ENCODE results near the gene HYAL3. TPM values are rescaled to one million over a fixed set of nuclear protein-coding genes. Genes with fewer than 3 reads are reported as not detected.

The HYAL3 gene
- total and polyA plus RNA-seq, 2 experiments from 2014 or later: 7.6 to 9.6 TPM

GRCh38 chr3:50258979-50259378, 40.2 kb downstream of the HYAL3 start:
- WGBS, 2 experiments (ENCODE audit: low coverage in 1 of 2, low lambda C conversion rate in 2 of 2, missing lambda C conversion rate in 2 of 2): 46 to 54% methylated on average over 16 of the region's 16 CpGs

GRCh38 chr3:50258029-50258680, 41.0 kb downstream of the HYAL3 start:
- peaks cover 6% of the 10 kb centered on the region; the same call in 1 of the 2 replicates for H3F3A ChIP-seq (ENCODE audit: insufficient read depth)
- no peak for DNase-seq
- H3K9me3 ChIP-seq (ENCODE audit: low read depth): no peaks in the 10 kb centered on the region
- H3K36me3 ChIP-seq (ENCODE audit: low read depth): peaks cover 13% of the 10 kb centered on the region
- peaks cover 8% of the 10 kb centered on the region; the same call in 1 of the 2 replicates for H3K4me1 ChIP-seq (ENCODE audit: insufficient read depth)
- no peaks in the 10 kb centered on the region for H4K20me1 ChIP-seq (ENCODE audit: insufficient read depth)
- H3K9me2 ChIP-seq (ENCODE audit: insufficient read depth): no peaks in the 10 kb centered on the region
- H3K9ac ChIP-seq: no peak overlapping the region
- H3K27me3 ChIP-seq (replicated peaks; ENCODE audit: insufficient read depth): no peaks in the 10 kb centered on the region
- no peak overlapping the region for H3K4me2 ChIP-seq (ENCODE audit: unreplicated experiment)
- TF ChIP-seq EZH2 (IDR thresholded peaks at IDR 0.05; ENCODE audit: insufficient read depth, poor library complexity, severe bottlenecking) (no peak), EZH2phosphoT487 (IDR thresholded peaks at IDR 0.05; ENCODE audit: insufficient read depth, low read depth) (no peak)
- H3K79me2 ChIP-seq (ENCODE audit: insufficient read depth): peaks cover 43% of the 10 kb centered on the region
- H2AFZ ChIP-seq: no peak overlapping the region
- WGBS, 2 experiments (ENCODE audit: low coverage in 1 of 2, low lambda C conversion rate in 2 of 2, missing lambda C conversion rate in 2 of 2): 87 to 91% methylated on average over 10 to 17 of the region's 17 CpGs
- in situ Hi-C loops (cut with MboI): no loop called here
- no peak overlapping the region for H3K4me3 ChIP-seq
- H3K27ac ChIP-seq: 0 out of 2 replicates have a peak overlapping the region, but pooled peaks have one; percentile 4

More at GRCh38 chr3:50258979-50259378, 40.2 kb downstream of the HYAL3 start:
- 0 out of 2 replicates have a peak overlapping the region, but pooled peaks have one; percentile 4 for H3K27ac ChIP-seq
- peaks cover 6% of the 10 kb centered on the region; the same call in 1 of the 2 replicates for H3F3A ChIP-seq (ENCODE audit: insufficient read depth)
- no peaks in the 10 kb centered on the region for H3K9me2 ChIP-seq (ENCODE audit: insufficient read depth)
- H3K27me3 ChIP-seq (replicated peaks; ENCODE audit: insufficient read depth): no peaks in the 10 kb centered on the region
- peaks cover 35% of the 10 kb centered on the region for H3K79me2 ChIP-seq (ENCODE audit: insufficient read depth)
- no peaks in the 10 kb centered on the region for H3K9me3 ChIP-seq (ENCODE audit: low read depth)
- no peak for DNase-seq
- H2AFZ ChIP-seq: no peak overlapping the region
- H4K20me1 ChIP-seq (ENCODE audit: insufficient read depth): no peaks in the 10 kb centered on the region
- no peak overlapping the region for H3K4me2 ChIP-seq (ENCODE audit: unreplicated experiment)
- peaks cover 13% of the 10 kb centered on the region for H3K36me3 ChIP-seq (ENCODE audit: low read depth)
- H3K4me3 ChIP-seq: no peak overlapping the region
- in situ Hi-C loops (cut with MboI): no loop called here
- no peak overlapping the region for H3K9ac ChIP-seq
- peaks cover 9% of the 10 kb centered on the region for H3K4me1 ChIP-seq (ENCODE audit: insufficient read depth)
- TF ChIP-seq EZH2phosphoT487 (IDR thresholded peaks at IDR 0.05; ENCODE audit: insufficient read depth, low read depth) (no peak), EZH2 (IDR thresholded peaks at IDR 0.05; ENCODE audit: insufficient read depth, poor library complexity, severe bottlenecking) (no peak)

- Histone ChIP-seq H3K36me3 (ENCODE audit: low read depth) (peaks cover 16% of the 10 kb centered on the region), H2AFZ (no peak overlapping the region), H3K4me2 (ENCODE audit: unreplicated experiment) (no peak overlapping the region), H3K4me3 (no peak overlapping the region), H3K9ac (no peak overlapping the region), H3F3A (ENCODE audit: insufficient read depth) (peaks cover 6% of the 10 kb centered on the region; the same call in 1 of the 2 replicates), H3K9me3 (ENCODE audit: low read depth) (no peaks in the 10 kb centered on the region), H3K9me2 (ENCODE audit: insufficient read depth) (no peaks in the 10 kb centered on the region), H4K20me1 (ENCODE audit: insufficient read depth) (no peaks in the 10 kb centered on the region), H3K27ac (no peak overlapping the region), H3K27me3 (replicated peaks; ENCODE audit: insufficient read depth) (no peaks in the 10 kb centered on the region), H3K4me1 (ENCODE audit: insufficient read depth) (peaks cover 8% of the 10 kb centered on the region; the same call in 1 of the 2 replicates), H3K79me2 (ENCODE audit: insufficient read depth) (peaks cover 52% of the 10 kb centered on the region)
- 85 to 87% methylated on average over 19 to 20 of the region's 20 CpGs for WGBS, 2 experiments (ENCODE audit: low coverage in 1 of 2, low lambda C conversion rate in 2 of 2, missing lambda C conversion rate in 2 of 2)
- TF ChIP-seq EZH2 (IDR thresholded peaks at IDR 0.05; ENCODE audit: insufficient read depth, poor library complexity, severe bottlenecking) (no peak), EZH2phosphoT487 (IDR thresholded peaks at IDR 0.05; ENCODE audit: insufficient read depth, low read depth) (no peak)
- DNase-seq: peak; percentile 57
- in situ Hi-C loops (cut with MboI): no loop called here
Measured at GRCh38 chr3:50256978-50257890, 42.0 kb downstream of the HYAL3 start.

GRCh38 chr3:50255251-50255615, 44.0 kb downstream of the HYAL3 start:
- 0 out of 2 replicates have a peak overlapping the region, but pooled peaks have one; percentile 26 for H3K9ac ChIP-seq
- H4K20me1 ChIP-seq (ENCODE audit: insufficient read depth): no peaks in the 10 kb centered on the region
- 85% methylated on average over 9 of the region's 9 CpGs for WGBS, 2 experiments (ENCODE audit: low coverage in 1 of 2, low lambda C conversion rate in 2 of 2, missing lambda C conversion rate in 2 of 2)
- H2AFZ ChIP-seq: no peak overlapping the region
- no peaks in the 10 kb centered on the region for H3K9me2 ChIP-seq (ENCODE audit: insufficient read depth)
- H3K27ac ChIP-seq: peak overlapping the region; percentile 49; the same call in 1 of the 2 replicates
- H3K4me3 ChIP-seq: no peak overlapping the region
- no peak for TF ChIP-seq EZH2phosphoT487 (IDR thresholded peaks at IDR 0.05; ENCODE audit: insufficient read depth, low read depth)
- no peak for TF ChIP-seq EZH2 (IDR thresholded peaks at IDR 0.05; ENCODE audit: insufficient read depth, poor library complexity, severe bottlenecking)
- H3F3A ChIP-seq (ENCODE audit: insufficient read depth): peaks cover 8% of the 10 kb centered on the region; the same call in 1 of the 2 replicates
- in situ Hi-C loops (cut with MboI): no loop called here
- H3K79me2 ChIP-seq (ENCODE audit: insufficient read depth): peaks cover 72% of the 10 kb centered on the region
- H3K4me2 ChIP-seq (ENCODE audit: unreplicated experiment): no peak overlapping the region
- peaks cover 17% of the 10 kb centered on the region for H3K36me3 ChIP-seq (ENCODE audit: low read depth)
- no peaks in the 10 kb centered on the region for H3K9me3 ChIP-seq (ENCODE audit: low read depth)
- no peaks in the 10 kb centered on the region for H3K27me3 ChIP-seq (replicated peaks; ENCODE audit: insufficient read depth)
- H3K4me1 ChIP-seq (ENCODE audit: insufficient read depth): peaks cover 14% of the 10 kb centered on the region
- DNase-seq: no peak

All from GM23248 (cell line).